Measurements from ENCODE around the gene ARHGAP5.
A peak's percentile ranks its signal among the peaks of the same experiment; 100 is the strongest.

Gene ARHGAP5

GRCh38 chr14:32077081-32078022, at the start of gene ARHGAP5:
Gene ARHGAP5, plus strand, starts transcription at chr14:32077304. Its CDS starts 13,366 bp downstream, at chr14:32090670.
- peaks cover 16% of the 10 kb centered on the region for H3K27me3 Mint-ChIP-seq
- H3K36me3 Mint-ChIP-seq = peaks cover 6% of the 10 kb centered on the region
- H3K4me1 Mint-ChIP-seq = peaks cover 30% of the 10 kb centered on the region
- CTCF ChIA-PET = interaction anchor here (0.8 kb wide), 1 partner anchor 139 kb away, joined by 3 read pairs; no protein-coding TSS in a partner anchor
- DNase-seq = peak; percentile 66
- H3K9me3 Mint-ChIP-seq = no peaks in the 10 kb centered on the region
- peak within 1 kb of the TSS; percentile 94 for H3K27ac Mint-ChIP-seq
- H3K4me3 Mint-ChIP-seq = peak within 1 kb of the TSS; percentile 87

GRCh38 chr14:32028599-32028998, 48.5 kb upstream of the ARHGAP5 start:
- H3K36me3 Mint-ChIP-seq = no peaks in the 10 kb centered on the region
- H3K27me3 Mint-ChIP-seq = no peaks in the 10 kb centered on the region
- H3K4me1 Mint-ChIP-seq = no peaks in the 10 kb centered on the region
- no peaks in the 10 kb centered on the region for H3K9me3 Mint-ChIP-seq
- no peak overlapping the region for H3K4me3 Mint-ChIP-seq
- no peak for DNase-seq
- no peak overlapping the region for H3K27ac Mint-ChIP-seq
- CTCF ChIA-PET = no interaction called here

- no peaks in the 10 kb centered on the region for H3K27me3 Mint-ChIP-seq
- no peak overlapping the region for H3K4me3 Mint-ChIP-seq
- H3K27ac Mint-ChIP-seq = no peak overlapping the region
- H3K36me3 Mint-ChIP-seq = no peaks in the 10 kb centered on the region
- no peaks in the 10 kb centered on the region for H3K9me3 Mint-ChIP-seq
- no peaks in the 10 kb centered on the region for H3K4me1 Mint-ChIP-seq
- CTCF ChIA-PET = no interaction called here
- DNase-seq = no peak
These were observed 43.6 kb upstream of the ARHGAP5 start for GRCh38 chr14:32033543-32033942.

- no peak for DNase-seq
- Mint-ChIP-seq H3K4me1 (peaks cover 5% of the 10 kb centered on the region), H3K9me3 (no peaks in the 10 kb centered on the region), H3K27me3 (no peaks in the 10 kb centered on the region), H3K27ac (no peak overlapping the region), H3K4me3 (no peak overlapping the region), H3K36me3 (no peaks in the 10 kb centered on the region)
- CTCF ChIA-PET = interaction anchor here (0.9 kb wide), 1 partner anchor 168 kb away, joined by 3 read pairs; no protein-coding TSS in a partner anchor
These were observed 38.2 kb upstream of the ARHGAP5 start for GRCh38 chr14:32038876-32039275.

GRCh38 chr14:32039401-32040030, 37.6 kb upstream of the ARHGAP5 start:
- Mint-ChIP-seq H3K36me3 (no peaks in the 10 kb centered on the region), H3K9me3 (no peaks in the 10 kb centered on the region), H3K4me1 (peaks cover 5% of the 10 kb centered on the region), H3K27ac (no peak overlapping the region), H3K4me3 (no peak overlapping the region), H3K27me3 (no peaks in the 10 kb centered on the region)
- CTCF ChIA-PET = interaction anchor here (0.9 to 1.1 kb wide), 2 partner anchors 211 to 389 kb away, joined by 3 read pairs; no protein-coding TSS in a partner anchor
- DNase-seq = no peak

- CTCF ChIA-PET = no interaction called here
- Mint-ChIP-seq H3K9me3 (no peaks in the 10 kb centered on the region), H3K27me3 (no peaks in the 10 kb centered on the region), H3K4me1 (peaks cover 5% of the 10 kb centered on the region), H3K36me3 (no peaks in the 10 kb centered on the region), H3K27ac (no peak overlapping the region), H3K4me3 (no peak overlapping the region)
- no peak for DNase-seq
These were observed 33.5 kb upstream of the ARHGAP5 start for GRCh38 chr14:32043624-32044023.

GRCh38 chr14:32044454-32044853, 32.6 kb upstream of the ARHGAP5 start:
- Mint-ChIP-seq H3K27me3 (no peaks in the 10 kb centered on the region), H3K9me3 (no peaks in the 10 kb centered on the region), H3K27ac (no peak overlapping the region), H3K36me3 (no peaks in the 10 kb centered on the region), H3K4me3 (no peak overlapping the region), H3K4me1 (peaks cover 5% of the 10 kb centered on the region)
- CTCF ChIA-PET = no interaction called here
- no peak for DNase-seq

- no peaks in the 10 kb centered on the region for H3K27me3 Mint-ChIP-seq
- H3K27ac Mint-ChIP-seq = no peak overlapping the region
- no peak overlapping the region for H3K4me3 Mint-ChIP-seq
- DNase-seq = no peak
- CTCF ChIA-PET = no interaction called here
- H3K4me1 Mint-ChIP-seq = peaks cover 5% of the 10 kb centered on the region
- no peaks in the 10 kb centered on the region for H3K9me3 Mint-ChIP-seq
- no peaks in the 10 kb centered on the region for H3K36me3 Mint-ChIP-seq
These were observed 29.3 kb upstream of the ARHGAP5 start for GRCh38 chr14:32047791-32048190.

- no peaks in the 10 kb centered on the region for H3K36me3 Mint-ChIP-seq
- no peaks in the 10 kb centered on the region for H3K9me3 Mint-ChIP-seq
- no peak overlapping the region for H3K27ac Mint-ChIP-seq
- no peaks in the 10 kb centered on the region for H3K27me3 Mint-ChIP-seq
- no peak for DNase-seq
- no peak overlapping the region for H3K4me3 Mint-ChIP-seq
- CTCF ChIA-PET = no interaction called here
- H3K4me1 Mint-ChIP-seq = no peaks in the 10 kb centered on the region
These were observed 27.6 kb upstream of the ARHGAP5 start for GRCh38 chr14:32049361-32050088.

GRCh38 chr14:32050878-32051277, 26.2 kb upstream of the ARHGAP5 start:
- Mint-ChIP-seq H3K36me3 (no peaks in the 10 kb centered on the region), H3K27ac (no peak overlapping the region), H3K9me3 (no peaks in the 10 kb centered on the region), H3K4me1 (no peaks in the 10 kb centered on the region), H3K27me3 (no peaks in the 10 kb centered on the region), H3K4me3 (no peak overlapping the region)
- CTCF ChIA-PET = no interaction called here
- DNase-seq = no peak

GRCh38 chr14:32054536-32054935, 22.6 kb upstream of the ARHGAP5 start:
- no peak overlapping the region for H3K27ac Mint-ChIP-seq
- DNase-seq = no peak
- peaks cover 8% of the 10 kb centered on the region for H3K27me3 Mint-ChIP-seq
- no peak overlapping the region for H3K4me3 Mint-ChIP-seq
- H3K36me3 Mint-ChIP-seq = no peaks in the 10 kb centered on the region
- H3K9me3 Mint-ChIP-seq = no peaks in the 10 kb centered on the region
- no peaks in the 10 kb centered on the region for H3K4me1 Mint-ChIP-seq
- CTCF ChIA-PET = no interaction called here

GRCh38 chr14:32055175-32055574, 21.9 kb upstream of the ARHGAP5 start:
- no peaks in the 10 kb centered on the region for H3K9me3 Mint-ChIP-seq
- H3K36me3 Mint-ChIP-seq = no peaks in the 10 kb centered on the region
- H3K4me1 Mint-ChIP-seq = no peaks in the 10 kb centered on the region
- no peak overlapping the region for H3K4me3 Mint-ChIP-seq
- CTCF ChIA-PET = no interaction called here
- H3K27me3 Mint-ChIP-seq = peaks cover 8% of the 10 kb centered on the region
- H3K27ac Mint-ChIP-seq = no peak overlapping the region
- DNase-seq = no peak

- Mint-ChIP-seq H3K4me1 (no peaks in the 10 kb centered on the region), H3K27ac (no peak overlapping the region), H3K36me3 (no peaks in the 10 kb centered on the region), H3K27me3 (peaks cover 8% of the 10 kb centered on the region), H3K4me3 (no peak overlapping the region), H3K9me3 (no peaks in the 10 kb centered on the region)
- CTCF ChIA-PET = no interaction called here
- DNase-seq = no peak
These were observed 17.4 kb upstream of the ARHGAP5 start for GRCh38 chr14:32059702-32060101.

- Mint-ChIP-seq H3K4me1 (no peaks in the 10 kb centered on the region), H3K27ac (no peak overlapping the region), H3K36me3 (no peaks in the 10 kb centered on the region), H3K9me3 (no peaks in the 10 kb centered on the region), H3K4me3 (no peak overlapping the region), H3K27me3 (no peaks in the 10 kb centered on the region)
- CTCF ChIA-PET = interaction anchor here (0.6 to 1.5 kb wide), 2 partner anchors 48 to 190 kb away, joined by 4 to 9 read pairs; no protein-coding TSS in a partner anchor
- no peak for DNase-seq
These were observed 12.2 kb upstream of the ARHGAP5 start for GRCh38 chr14:32064931-32065330.

Data from activated naive CD4-positive, alpha-beta T cell treated with anti-CD3 and anti-CD28 coated beads, Interleukin-2, amount 10 ng/mL, durations not matched to agents 7 days and 5 days (primary cell).